Body of pancreas (tissue), 4 donors: Measurements from ENCODE around the gene KCNK13.

Experiments
- POLR2A ChIP-seq, 3 donors: fragments of 450-650 bp; IDR thresholded peaks; one replicate each; pipeline ENCODE4 v1.6.1; 2016; ENCODE audit warnings: antibody characterized with exemption in 3 of 3, mild to moderate bottlenecking in 2 of 3
- TF ChIP-seq, protein P1 (sequence below), 7 experiments: fragments of 450-650 bp in 4 of 7; fragments of 200-600 bp in 3 of 7; sonication (generic) in 3 of 7; IDR thresholded peaks; one replicate each; pipeline ENCODE4 v1.5.1; 2016 to 2019; ENCODE audit warnings: antibody characterized with exemption in 7 of 7

DNA sequence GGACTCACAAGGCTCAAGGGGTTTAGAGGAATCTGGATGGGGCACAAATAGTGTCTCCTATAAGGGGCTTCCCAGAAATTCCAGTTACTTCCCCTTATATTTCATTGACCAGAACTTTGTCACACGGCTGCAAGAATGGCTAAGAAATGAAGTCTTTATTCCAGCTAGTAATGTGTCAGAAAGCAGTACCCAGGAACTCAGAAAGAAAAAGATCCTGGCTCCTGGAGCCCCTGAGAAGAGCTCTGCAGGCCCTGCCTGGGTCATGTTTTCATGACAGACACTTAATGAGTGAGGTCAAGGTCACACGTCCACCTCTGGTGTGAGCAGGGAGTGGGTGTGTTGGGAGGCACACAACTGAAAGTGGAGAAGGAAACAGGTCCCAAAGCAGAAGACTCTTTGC is 17.8 kb downstream of the KCNK13 start:
- TF ChIP-seq, protein P1, sequence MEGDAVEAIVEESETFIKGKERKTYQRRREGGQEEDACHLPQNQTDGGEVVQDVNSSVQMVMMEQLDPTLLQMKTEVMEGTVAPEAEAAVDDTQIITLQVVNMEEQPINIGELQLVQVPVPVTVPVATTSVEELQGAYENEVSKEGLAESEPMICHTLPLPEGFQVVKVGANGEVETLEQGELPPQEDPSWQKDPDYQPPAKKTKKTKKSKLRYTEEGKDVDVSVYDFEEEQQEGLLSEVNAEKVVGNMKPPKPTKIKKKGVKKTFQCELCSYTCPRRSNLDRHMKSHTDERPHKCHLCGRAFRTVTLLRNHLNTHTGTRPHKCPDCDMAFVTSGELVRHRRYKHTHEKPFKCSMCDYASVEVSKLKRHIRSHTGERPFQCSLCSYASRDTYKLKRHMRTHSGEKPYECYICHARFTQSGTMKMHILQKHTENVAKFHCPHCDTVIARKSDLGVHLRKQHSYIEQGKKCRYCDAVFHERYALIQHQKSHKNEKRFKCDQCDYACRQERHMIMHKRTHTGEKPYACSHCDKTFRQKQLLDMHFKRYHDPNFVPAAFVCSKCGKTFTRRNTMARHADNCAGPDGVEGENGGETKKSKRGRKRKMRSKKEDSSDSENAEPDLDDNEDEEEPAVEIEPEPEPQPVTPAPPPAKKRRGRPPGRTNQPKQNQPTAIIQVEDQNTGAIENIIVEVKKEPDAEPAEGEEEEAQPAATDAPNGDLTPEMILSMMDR (IDR thresholded peaks at IDR 0.05): no peak
- no peak for TF ChIP-seq POLR2A (IDR thresholded peaks at IDR 0.05)
